Mucosa of descending colon (tissue), 3 donors: ENCODE data around the gene EFEMP2. TPM values are rescaled to one million over a fixed set of nuclear protein-coding genes. Genes with fewer than 3 reads are reported as not detected.
A peak's percentile ranks its signal among the peaks of the same experiment; 100 is the strongest.

Experiments used
- ATAC-seq: fragments of 200-7000 bp; cut with Tn5 transposase; one replicate; pipeline ENCODE4 v1.9.1; 2020; ENCODE audit warnings: mild to moderate bottlenecking, moderate library complexity
- DNase-seq, 3 donors: peaks; one replicate each; pipeline ENCODE4 v3.0.0-alpha.2; 2020
- H3K36me3 ChIP-seq: fragments of 200-600 bp; one replicate; pipeline ENCODE4 v1.8.0; 2021; ENCODE audit warnings: low read depth, mild to moderate bottlenecking
- H3K4me1 ChIP-seq: fragments of 200-600 bp; one replicate; pipeline ENCODE4 v1.8.0; 2021; ENCODE audit warnings: low read depth, mild to moderate bottlenecking
- H3K4me3 ChIP-seq: fragments of 200-600 bp; one replicate; pipeline ENCODE4 v1.8.0; 2021; ENCODE audit warnings: mild to moderate bottlenecking
- H3K9me3 ChIP-seq: fragments of 200-600 bp; one replicate; pipeline ENCODE4 v1.8.0; 2021; ENCODE audit warnings: mild to moderate bottlenecking
- intact Hi-C, 2 donors: fragments of 100-400 bp; cut with DNase I in 1 of 2; cut with micrococcal nuclease in 1 of 2; formaldehyde crosslinking; loops; one replicate each; pipeline versions ENCODE4 v1.11.0 to v1.11.1; 2022; cut with DNase I, micrococcal nuclease
- total RNA-seq, 3 donors: library from RNA; stranded (reverse); fragmentation: NEBNext Ultra II Directional in 2 of 3; extraction: Animal tissue kit (Norgen Biotek cat#: 25700) in 2 of 3; gene quantifications; one replicate each; pipeline versions ENCODE4 v1.2.1 to v1.2.4, GENCODE V29; 2021 to 2023
- TF ChIP-seq, protein P1 (sequence below): fragments of 200-600 bp; IDR thresholded peaks from one replicate; pipeline ENCODE4 v1.8.0; 2022; ENCODE audit warnings: antibody characterized with exemption, mild to moderate bottlenecking
- donor health status: DM: no; HTN: no; CAD: no; lungs with moderate emphysema.
- donor health status: DM: no; HTN: no; CAD: no.
- donor health status: DM: no; HTN: yes; CAD: no.

The EFEMP2 gene
- total RNA-seq, 3 donors from 2014 or later: 11.7 to 67.0 (median 15.3) TPM

DNA sequence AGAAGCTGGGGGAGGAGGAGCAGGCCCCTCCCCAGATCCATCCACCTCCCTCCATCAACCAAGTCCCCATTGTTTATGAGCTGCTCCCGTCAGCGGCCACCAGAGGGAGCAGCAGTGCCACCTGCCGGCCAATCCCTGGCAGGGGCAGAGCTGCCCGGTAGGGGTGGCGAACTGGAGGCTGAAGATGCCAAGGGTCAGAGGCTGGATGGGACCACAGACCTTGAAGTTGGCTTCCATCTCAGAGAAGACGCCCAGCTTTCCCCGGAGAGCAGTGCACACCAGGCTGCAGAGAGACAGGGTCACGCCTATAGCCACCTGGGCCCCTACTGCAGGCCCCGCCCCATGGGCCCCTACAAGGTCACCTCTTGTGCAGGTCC is 12.1 kb upstream of the EFEMP2 start:
- Histone ChIP-seq H3K4me1 (peaks cover 17% of the 10 kb centered on the region), H3K36me3 (no peaks in the 10 kb centered on the region), H3K9me3 (no peaks in the 10 kb centered on the region), H3K4me3 (no peak overlapping the region)
- DNase-seq (peak in 2 of 3 donors; percentile 82 to 86), ATAC-seq (peak; percentile 56)
- TF ChIP-seq, protein P1, sequence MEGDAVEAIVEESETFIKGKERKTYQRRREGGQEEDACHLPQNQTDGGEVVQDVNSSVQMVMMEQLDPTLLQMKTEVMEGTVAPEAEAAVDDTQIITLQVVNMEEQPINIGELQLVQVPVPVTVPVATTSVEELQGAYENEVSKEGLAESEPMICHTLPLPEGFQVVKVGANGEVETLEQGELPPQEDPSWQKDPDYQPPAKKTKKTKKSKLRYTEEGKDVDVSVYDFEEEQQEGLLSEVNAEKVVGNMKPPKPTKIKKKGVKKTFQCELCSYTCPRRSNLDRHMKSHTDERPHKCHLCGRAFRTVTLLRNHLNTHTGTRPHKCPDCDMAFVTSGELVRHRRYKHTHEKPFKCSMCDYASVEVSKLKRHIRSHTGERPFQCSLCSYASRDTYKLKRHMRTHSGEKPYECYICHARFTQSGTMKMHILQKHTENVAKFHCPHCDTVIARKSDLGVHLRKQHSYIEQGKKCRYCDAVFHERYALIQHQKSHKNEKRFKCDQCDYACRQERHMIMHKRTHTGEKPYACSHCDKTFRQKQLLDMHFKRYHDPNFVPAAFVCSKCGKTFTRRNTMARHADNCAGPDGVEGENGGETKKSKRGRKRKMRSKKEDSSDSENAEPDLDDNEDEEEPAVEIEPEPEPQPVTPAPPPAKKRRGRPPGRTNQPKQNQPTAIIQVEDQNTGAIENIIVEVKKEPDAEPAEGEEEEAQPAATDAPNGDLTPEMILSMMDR: peak; percentile 98
- intact Hi-C loops: loop anchor here (10.0 kb wide), 1 partner anchor 100 kb away; no protein-coding TSS in a partner anchor

GRCh38 chr11:65883786-65884715 is 11.5 kb upstream of the EFEMP2 start:
- Histone ChIP-seq H3K9me3 (no peaks in the 10 kb centered on the region), H3K4me3 (no peak overlapping the region), H3K4me1 (peaks cover 16% of the 10 kb centered on the region), H3K36me3 (no peaks in the 10 kb centered on the region)
- TF ChIP-seq, protein P1: no peak
- DNase-seq (peak in 2 of 3 donors; percentile 16 to 31), ATAC-seq (no peak)
- intact Hi-C loops: loop anchor here (10.0 kb wide), 1 partner anchor 101 kb away; no protein-coding TSS in a partner anchor

DNA sequence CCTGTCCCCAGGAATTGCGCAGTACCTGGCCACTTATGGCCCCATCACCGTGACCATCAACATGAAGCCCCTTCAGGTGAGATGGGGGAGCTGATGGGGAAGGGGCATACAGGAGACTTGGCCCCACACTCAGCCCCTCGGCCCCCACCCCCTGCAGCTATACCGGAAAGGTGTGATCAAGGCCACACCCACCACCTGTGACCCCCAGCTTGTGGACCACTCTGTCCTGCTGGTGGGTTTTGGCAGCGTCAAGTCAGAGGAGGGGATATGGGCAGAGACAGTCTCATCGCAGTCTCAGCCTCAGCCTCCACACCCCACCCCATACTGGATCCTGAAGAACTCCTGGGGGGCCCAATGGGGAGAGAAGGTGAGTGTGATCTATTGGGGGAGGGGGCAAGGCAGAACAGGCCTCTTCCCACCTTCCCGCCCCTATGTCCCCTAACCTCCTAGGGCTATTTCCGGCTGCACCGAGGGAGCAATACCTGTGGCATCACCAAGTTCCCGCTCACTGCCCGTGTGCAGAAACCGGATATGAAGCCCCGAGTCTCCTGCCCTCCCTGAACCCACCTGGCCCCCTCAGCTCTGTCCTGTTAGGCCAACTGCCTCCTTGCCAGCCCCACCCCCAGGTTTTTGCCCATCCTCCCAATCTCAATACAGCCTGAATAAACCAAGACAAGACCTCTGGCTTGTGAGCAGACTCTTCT is 10.6 kb upstream of the EFEMP2 start:
- DNase-seq: peak in 2 of 3 donors; percentile 3 to 27
- intact Hi-C loops: loop anchor here (10.0 kb wide), 1 partner anchor 102 kb away; no protein-coding TSS in a partner anchor
- Histone ChIP-seq H3K4me3 (no peak overlapping the region), H3K36me3 (no peaks in the 10 kb centered on the region), H3K9me3 (no peaks in the 10 kb centered on the region), H3K4me1 (peaks cover 13% of the 10 kb centered on the region)
- ATAC-seq: no peak
- TF ChIP-seq, protein P1: no peak

- DNase-seq (peak in 1 of 3 donors; percentile 15), ATAC-seq (no peak)
- H3K9me3 ChIP-seq: no peaks in the 10 kb centered on the region
- intact Hi-C loops: loop anchor here (10.0 kb wide), 1 partner anchor 102 kb away; no protein-coding TSS in a partner anchor
- no peak overlapping the region for H3K4me3 ChIP-seq
- no peaks in the 10 kb centered on the region for H3K36me3 ChIP-seq
- TF ChIP-seq, protein P1: no peak
- H3K4me1 ChIP-seq: peaks cover 7% of the 10 kb centered on the region
Measured at GRCh38 chr11:65882120-65883057, 9.8 kb upstream of the EFEMP2 start.
